ENCODE measurements around the gene TGM5. TPM values are rescaled to one million over a fixed set of nuclear protein-coding genes. Genes with fewer than 3 reads are reported as not detected.

TGM5 gene
- total and polyA plus RNA-seq, 2 experiments from 2014 or later: not detected

DNA sequence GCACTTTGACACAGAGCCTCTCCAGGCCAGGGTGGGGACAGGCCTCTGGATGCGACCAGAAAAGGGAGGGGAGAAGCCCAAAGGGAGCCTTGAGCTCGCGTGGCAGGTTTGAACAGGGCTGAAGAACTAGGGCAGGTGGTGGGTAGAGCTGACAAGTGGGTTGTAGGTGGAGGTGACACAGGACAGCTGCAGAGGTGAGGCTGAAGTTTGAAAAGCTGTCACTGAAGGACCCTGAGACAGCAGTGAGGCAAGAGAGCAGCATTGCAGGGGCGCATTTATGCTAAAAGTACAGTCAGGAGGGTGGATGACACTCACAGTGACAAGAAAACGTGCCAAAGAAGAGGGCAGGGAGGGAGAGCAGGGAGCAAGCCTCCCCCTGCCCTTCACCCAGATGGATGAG lies 24.1 kb downstream of the TGM5 start:
- Mint-ChIP-seq H3K4me1 (no peaks in the 10 kb centered on the region), H3K27me3 (ENCODE audit: insufficient read depth, low read depth, poor library complexity) (peaks cover 5% of the 10 kb centered on the region), H3K36me3 (ENCODE audit: low read depth) (no peaks in the 10 kb centered on the region), H3K9me3 (no peaks in the 10 kb centered on the region), H3K4me3 (no peak overlapping the region), H3K27ac (no peak overlapping the region)
- 0 out of 2 replicates have a peak, but pooled peaks cover 5% of the 10 kb centered on the region for H3K9me2 ChIP-seq (ENCODE audit: insufficient read depth)
- ATAC-seq (no peak), DNase-seq (ENCODE audit: low spot score) (no peak)
- H3K4me1 ChIP-seq (ENCODE audit: insufficient read depth): no peaks in the 10 kb centered on the region
- H3K27ac ChIP-seq (ENCODE audit: low read depth): no peak overlapping the region
- TF ChIP-seq EZH2 (IDR thresholded peaks at IDR 0.05; ENCODE audit: low read depth, unreplicated experiment): no peak
- no peak for TF ChIP-seq NANOG (IDR thresholded peaks at IDR 0.05; ENCODE audit: borderline replicate concordance)
- TF ChIP-seq, protein P1, sequence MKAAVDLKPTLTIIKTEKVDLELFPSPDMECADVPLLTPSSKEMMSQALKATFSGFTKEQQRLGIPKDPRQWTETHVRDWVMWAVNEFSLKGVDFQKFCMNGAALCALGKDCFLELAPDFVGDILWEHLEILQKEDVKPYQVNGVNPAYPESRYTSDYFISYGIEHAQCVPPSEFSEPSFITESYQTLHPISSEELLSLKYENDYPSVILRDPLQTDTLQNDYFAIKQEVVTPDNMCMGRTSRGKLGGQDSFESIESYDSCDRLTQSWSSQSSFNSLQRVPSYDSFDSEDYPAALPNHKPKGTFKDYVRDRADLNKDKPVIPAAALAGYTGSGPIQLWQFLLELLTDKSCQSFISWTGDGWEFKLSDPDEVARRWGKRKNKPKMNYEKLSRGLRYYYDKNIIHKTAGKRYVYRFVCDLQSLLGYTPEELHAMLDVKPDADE (IDR thresholded peaks at IDR 0.05): no peak
- TF ChIP-seq JUNB (IDR thresholded peaks at IDR 0.05; ENCODE audit: unreplicated experiment): no peak
- TF ChIP-seq, protein P2, sequence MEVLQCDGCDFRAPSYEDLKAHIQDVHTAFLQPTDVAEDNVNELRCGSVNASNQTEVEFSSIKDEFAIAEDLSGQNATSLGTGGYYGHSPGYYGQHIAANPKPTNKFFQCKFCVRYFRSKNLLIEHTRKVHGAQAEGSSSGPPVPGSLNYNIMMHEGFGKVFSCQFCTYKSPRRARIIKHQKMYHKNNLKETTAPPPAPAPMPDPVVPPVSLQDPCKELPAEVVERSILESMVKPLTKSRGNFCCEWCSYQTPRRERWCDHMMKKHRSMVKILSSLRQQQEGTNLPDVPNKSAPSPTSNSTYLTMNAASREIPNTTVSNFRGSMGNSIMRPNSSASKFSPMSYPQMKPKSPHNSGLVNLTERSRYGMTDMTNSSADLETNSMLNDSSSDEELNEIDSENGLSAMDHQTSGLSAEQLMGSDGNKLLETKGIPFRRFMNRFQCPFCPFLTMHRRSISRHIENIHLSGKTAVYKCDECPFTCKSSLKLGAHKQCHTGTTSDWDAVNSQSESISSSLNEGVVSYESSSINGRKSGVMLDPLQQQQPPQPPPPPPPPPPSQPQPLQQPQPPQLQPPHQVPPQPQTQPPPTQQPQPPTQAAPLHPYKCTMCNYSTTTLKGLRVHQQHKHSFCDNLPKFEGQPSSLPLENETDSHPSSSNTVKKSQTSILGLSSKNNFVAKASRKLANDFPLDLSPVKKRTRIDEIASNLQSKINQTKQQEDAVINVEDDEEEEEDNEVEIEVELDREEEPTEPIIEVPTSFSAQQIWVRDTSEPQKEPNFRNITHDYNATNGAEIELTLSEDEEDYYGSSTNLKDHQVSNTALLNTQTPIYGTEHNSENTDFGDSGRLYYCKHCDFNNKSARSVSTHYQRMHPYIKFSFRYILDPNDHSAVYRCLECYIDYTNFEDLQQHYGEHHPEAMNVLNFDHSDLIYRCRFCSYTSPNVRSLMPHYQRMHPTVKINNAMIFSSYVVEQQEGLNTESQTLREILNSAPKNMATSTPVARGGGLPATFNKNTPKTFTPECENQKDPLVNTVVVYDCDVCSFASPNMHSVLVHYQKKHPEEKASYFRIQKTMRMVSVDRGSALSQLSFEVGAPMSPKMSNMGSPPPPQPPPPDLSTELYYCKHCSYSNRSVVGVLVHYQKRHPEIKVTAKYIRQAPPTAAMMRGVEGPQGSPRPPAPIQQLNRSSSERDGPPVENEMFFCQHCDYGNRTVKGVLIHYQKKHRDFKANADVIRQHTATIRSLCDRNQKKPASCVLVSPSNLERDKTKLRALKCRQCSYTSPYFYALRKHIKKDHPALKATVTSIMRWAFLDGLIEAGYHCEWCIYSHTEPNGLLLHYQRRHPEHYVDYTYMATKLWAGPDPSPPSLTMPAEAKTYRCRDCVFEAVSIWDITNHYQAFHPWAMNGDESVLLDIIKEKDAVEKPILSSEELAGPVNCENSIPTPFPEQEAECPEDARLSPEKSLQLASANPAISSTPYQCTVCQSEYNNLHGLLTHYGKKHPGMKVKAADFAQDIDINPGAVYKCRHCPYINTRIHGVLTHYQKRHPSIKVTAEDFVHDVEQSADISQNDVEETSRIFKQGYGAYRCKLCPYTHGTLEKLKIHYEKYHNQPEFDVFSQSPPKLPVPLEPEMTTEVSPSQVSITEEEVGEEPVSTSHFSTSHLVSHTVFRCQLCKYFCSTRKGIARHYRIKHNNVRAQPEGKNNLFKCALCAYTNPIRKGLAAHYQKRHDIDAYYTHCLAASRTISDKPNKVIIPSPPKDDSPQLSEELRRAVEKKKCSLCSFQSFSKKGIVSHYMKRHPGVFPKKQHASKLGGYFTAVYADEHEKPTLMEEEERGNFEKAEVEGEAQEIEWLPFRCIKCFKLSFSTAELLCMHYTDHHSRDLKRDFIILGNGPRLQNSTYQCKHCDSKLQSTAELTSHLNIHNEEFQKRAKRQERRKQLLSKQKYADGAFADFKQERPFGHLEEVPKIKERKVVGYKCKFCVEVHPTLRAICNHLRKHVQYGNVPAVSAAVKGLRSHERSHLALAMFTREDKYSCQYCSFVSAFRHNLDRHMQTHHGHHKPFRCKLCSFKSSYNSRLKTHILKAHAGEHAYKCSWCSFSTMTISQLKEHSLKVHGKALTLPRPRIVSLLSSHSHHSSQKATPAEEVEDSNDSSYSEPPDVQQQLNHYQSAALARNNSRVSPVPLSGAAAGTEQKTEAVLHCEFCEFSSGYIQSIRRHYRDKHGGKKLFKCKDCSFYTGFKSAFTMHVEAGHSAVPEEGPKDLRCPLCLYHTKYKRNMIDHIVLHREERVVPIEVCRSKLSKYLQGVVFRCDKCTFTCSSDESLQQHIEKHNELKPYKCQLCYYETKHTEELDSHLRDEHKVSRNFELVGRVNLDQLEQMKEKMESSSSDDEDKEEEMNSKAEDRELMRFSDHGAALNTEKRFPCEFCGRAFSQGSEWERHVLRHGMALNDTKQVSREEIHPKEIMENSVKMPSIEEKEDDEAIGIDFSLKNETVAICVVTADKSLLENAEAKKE (CRISPR knock-in tag; IDR thresholded peaks at IDR 0.05): no peak
- TF ChIP-seq STAT1 (IDR thresholded peaks at IDR 0.05; ENCODE audit: unreplicated experiment): no peak
- TF ChIP-seq, protein P3, sequence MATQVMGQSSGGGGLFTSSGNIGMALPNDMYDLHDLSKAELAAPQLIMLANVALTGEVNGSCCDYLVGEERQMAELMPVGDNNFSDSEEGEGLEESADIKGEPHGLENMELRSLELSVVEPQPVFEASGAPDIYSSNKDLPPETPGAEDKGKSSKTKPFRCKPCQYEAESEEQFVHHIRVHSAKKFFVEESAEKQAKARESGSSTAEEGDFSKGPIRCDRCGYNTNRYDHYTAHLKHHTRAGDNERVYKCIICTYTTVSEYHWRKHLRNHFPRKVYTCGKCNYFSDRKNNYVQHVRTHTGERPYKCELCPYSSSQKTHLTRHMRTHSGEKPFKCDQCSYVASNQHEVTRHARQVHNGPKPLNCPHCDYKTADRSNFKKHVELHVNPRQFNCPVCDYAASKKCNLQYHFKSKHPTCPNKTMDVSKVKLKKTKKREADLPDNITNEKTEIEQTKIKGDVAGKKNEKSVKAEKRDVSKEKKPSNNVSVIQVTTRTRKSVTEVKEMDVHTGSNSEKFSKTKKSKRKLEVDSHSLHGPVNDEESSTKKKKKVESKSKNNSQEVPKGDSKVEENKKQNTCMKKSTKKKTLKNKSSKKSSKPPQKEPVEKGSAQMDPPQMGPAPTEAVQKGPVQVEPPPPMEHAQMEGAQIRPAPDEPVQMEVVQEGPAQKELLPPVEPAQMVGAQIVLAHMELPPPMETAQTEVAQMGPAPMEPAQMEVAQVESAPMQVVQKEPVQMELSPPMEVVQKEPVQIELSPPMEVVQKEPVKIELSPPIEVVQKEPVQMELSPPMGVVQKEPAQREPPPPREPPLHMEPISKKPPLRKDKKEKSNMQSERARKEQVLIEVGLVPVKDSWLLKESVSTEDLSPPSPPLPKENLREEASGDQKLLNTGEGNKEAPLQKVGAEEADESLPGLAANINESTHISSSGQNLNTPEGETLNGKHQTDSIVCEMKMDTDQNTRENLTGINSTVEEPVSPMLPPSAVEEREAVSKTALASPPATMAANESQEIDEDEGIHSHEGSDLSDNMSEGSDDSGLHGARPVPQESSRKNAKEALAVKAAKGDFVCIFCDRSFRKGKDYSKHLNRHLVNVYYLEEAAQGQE (IDR thresholded peaks at IDR 0.05; ENCODE audit: unreplicated experiment): no peak
- no peak for TF ChIP-seq ZNF114 (CRISPR knock-in tag; IDR thresholded peaks at IDR 0.05)
- no peak for TF ChIP-seq ZNF331 (CRISPR knock-in tag; IDR thresholded peaks at IDR 0.05; ENCODE audit: low read depth)
- TF ChIP-seq, protein P4, sequence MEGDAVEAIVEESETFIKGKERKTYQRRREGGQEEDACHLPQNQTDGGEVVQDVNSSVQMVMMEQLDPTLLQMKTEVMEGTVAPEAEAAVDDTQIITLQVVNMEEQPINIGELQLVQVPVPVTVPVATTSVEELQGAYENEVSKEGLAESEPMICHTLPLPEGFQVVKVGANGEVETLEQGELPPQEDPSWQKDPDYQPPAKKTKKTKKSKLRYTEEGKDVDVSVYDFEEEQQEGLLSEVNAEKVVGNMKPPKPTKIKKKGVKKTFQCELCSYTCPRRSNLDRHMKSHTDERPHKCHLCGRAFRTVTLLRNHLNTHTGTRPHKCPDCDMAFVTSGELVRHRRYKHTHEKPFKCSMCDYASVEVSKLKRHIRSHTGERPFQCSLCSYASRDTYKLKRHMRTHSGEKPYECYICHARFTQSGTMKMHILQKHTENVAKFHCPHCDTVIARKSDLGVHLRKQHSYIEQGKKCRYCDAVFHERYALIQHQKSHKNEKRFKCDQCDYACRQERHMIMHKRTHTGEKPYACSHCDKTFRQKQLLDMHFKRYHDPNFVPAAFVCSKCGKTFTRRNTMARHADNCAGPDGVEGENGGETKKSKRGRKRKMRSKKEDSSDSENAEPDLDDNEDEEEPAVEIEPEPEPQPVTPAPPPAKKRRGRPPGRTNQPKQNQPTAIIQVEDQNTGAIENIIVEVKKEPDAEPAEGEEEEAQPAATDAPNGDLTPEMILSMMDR (conservative IDR thresholded peaks at IDR 0.05; ENCODE audit: low read depth in 2 of 2): no peak
- no peak for TF ChIP-seq POLR2AphosphoS5 (IDR thresholded peaks at IDR 0.05; ENCODE audit: low read depth)
- no peak for TF ChIP-seq EZH2phosphoT487 (IDR thresholded peaks at IDR 0.05; ENCODE audit: unreplicated experiment)
- TF ChIP-seq CREB1 (CRISPR knock-in tag; IDR thresholded peaks at IDR 0.05; ENCODE audit: low read depth): no peak
- H3K4me3 ChIP-seq: no peak overlapping the region
- no peaks in the 10 kb centered on the region for H3F3A ChIP-seq (replicated peaks; ENCODE audit: low read depth)
- H3K36me3 ChIP-seq (ENCODE audit: insufficient read depth): no peaks in the 10 kb centered on the region
- no peaks in the 10 kb centered on the region for H4K20me1 ChIP-seq (replicated peaks; ENCODE audit: insufficient read depth)
- H3K4me2 ChIP-seq: no peak overlapping the region
- H3K27me3 ChIP-seq (ENCODE audit: insufficient read depth): no peaks in the 10 kb centered on the region
- H2AFZ ChIP-seq: no peak overlapping the region
- no peaks in the 10 kb centered on the region for H3K79me2 ChIP-seq (replicated peaks; ENCODE audit: insufficient read depth)
